K562 (cell line): ENCODE data around the gene PITPNM3. TPM values are rescaled to one million over a fixed set of nuclear protein-coding genes. Genes with fewer than 3 reads are reported as not detected.

Source experiments
- ATAC-seq: fragments of 200-7000 bp; cut with Tn5 transposase; 3 replicates; pipeline ENCODE4 v1.9.1; 2020; ENCODE audit warnings: moderate library complexity
- BruUV-seq: library from RNA; stranded (reverse); fragments of 400-500 nt; replicated peaks from 2 replicates; lab custom pipeline; 2021; lab: Mats Ljungman, UMichigan
- CTCF ChIA-PET: fragments of 300-600 bp; formaldehyde crosslinking; extraction: SDS; loops from one replicate; lab custom pipeline; 2021; ENCODE audit warnings: low intra/inter-chr PET ratio; lab: Yijun Ruan, JAX
- POLR2A ChIA-PET: fragments of 300-600, 350-650 bp; sonication (Branson Sonifier 250); formaldehyde crosslinking; extraction: SDS; loops from one replicate; lab custom pipeline; 2021; ENCODE audit warnings: antibody characterized with exemption, inconsistent platforms; lab: Yijun Ruan, JAX
- DNase-seq, 4 experiments: peaks; one replicate each; pipeline versions ENCODE4 v3.0.0 to v3.0.0-alpha.2; 2011 to 2018; ENCODE audit warnings: low spot score in 3 of 4, mixed read lengths in 3 of 4; ENCODE audit errors: extremely low read depth in 1 of 4
- FAIRE-seq: peaks from 2 replicates; lab custom pipeline; 2011; peaks lifted over from hg19 to GRCh38; lab: Jason Lieb, UNC
- H2AFZ ChIP-seq: 2 replicates; pipeline ENCODE4 v1.6.0; 2011; ENCODE audit warnings: low read depth, low read length, control low read depth, inconsistent platforms
- H3K27ac ChIP-seq: fragments of 200-600 bp; 3 replicates; pipeline ENCODE4 v1.8.0; 2011; ENCODE audit warnings: low read depth, mild to moderate bottlenecking, control low read depth, inconsistent platforms, low read length, moderate library complexity, mixed read lengths; ENCODE audit errors: extremely low read depth
- H3K27me3 ChIP-seq, 2 experiments: fragments of 300-600 bp in 1 of 2; 2 replicates in 1 of 2; 3 replicates in 1 of 2; pipeline versions ENCODE4 v1.6.0 to v1.8.0; 2011; ENCODE audit warnings: inconsistent platforms in 2 of 2, low read length in 2 of 2, mild to moderate bottlenecking in 1 of 2, mixed read lengths in 1 of 2, moderate library complexity in 1 of 2; ENCODE audit not compliant: control insufficient read depth in 2 of 2, insufficient read depth in 2 of 2
- H3K36me3 ChIP-seq: fragments of 300-600 bp; 3 replicates; pipeline ENCODE4 v1.8.0; 2011; ENCODE audit warnings: mild to moderate bottlenecking, low read length, inconsistent platforms; ENCODE audit not compliant: control insufficient read depth, insufficient read depth
- H3K4me1 ChIP-seq, 2 experiments: fragments of 200-600 bp in 1 of 2; replicated peaks in 1 of 2; 2 replicates in 1 of 2; 3 replicates in 1 of 2; pipeline versions ENCODE4 v1.5.1 to v1.8.0; 2011; ENCODE audit warnings: inconsistent platforms in 2 of 2, low read length in 2 of 2, mild to moderate bottlenecking in 1 of 2, mixed read lengths in 1 of 2, moderate library complexity in 1 of 2; ENCODE audit not compliant: control insufficient read depth in 2 of 2, insufficient read depth in 2 of 2
- H3K4me2 ChIP-seq: 2 replicates; pipeline ENCODE4 v1.6.1; 2011; ENCODE audit warnings: low read length, control low read depth, inconsistent platforms, mixed read lengths; ENCODE audit not compliant: insufficient read depth
- H3K4me3 ChIP-seq: fragments of 200-600 bp; sonication (generic), shearing (Covaris generic); 2 replicates; pipeline ENCODE4 v1.5.1; 2016; ENCODE audit warnings: control low read depth, inconsistent platforms
- H3K79me2 ChIP-seq: fragments of 200-600 bp; 3 replicates; pipeline ENCODE4 v1.8.0; 2011; ENCODE audit warnings: low read length, inconsistent platforms; ENCODE audit not compliant: control insufficient read depth, insufficient read depth
- H3K9ac ChIP-seq, 2 experiments: 2 replicates each; pipeline versions ENCODE4 v1.6.0 to v1.6.1; 2011; ENCODE audit warnings: low read depth in 2 of 2, low read length in 2 of 2, control low read depth in 1 of 2, inconsistent platforms in 1 of 2, mild to moderate bottlenecking in 1 of 2, mixed read lengths in 1 of 2; ENCODE audit not compliant: insufficient read depth in 1 of 2
- H3K9me1 ChIP-seq: one replicate; pipeline ENCODE4 v1.6.0; 2011; ENCODE audit warnings: inconsistent platforms, mild to moderate bottlenecking, low read length, moderate library complexity; ENCODE audit not compliant: control insufficient read depth, insufficient read depth
- H3K9me3 ChIP-seq: replicated peaks from 2 replicates; pipeline ENCODE4 v1.5.1; 2011; ENCODE audit warnings: low read depth, low read length, inconsistent platforms; ENCODE audit not compliant: control insufficient read depth, insufficient read depth
- H4K20me1 ChIP-seq: replicated peaks from 2 replicates; pipeline ENCODE4 v1.6.1; 2011; ENCODE audit warnings: low read length, inconsistent platforms, mixed read lengths; ENCODE audit not compliant: control insufficient read depth, insufficient read depth
- E2F5 ChIP-seq: sonication (generic); formaldehyde crosslinking; IDR thresholded peaks from 2 replicates; pipeline ENCODE4 v1.8.0; 2022; ENCODE audit warnings: mild to moderate bottlenecking, missing genetic modification reagents
- ETV5 ChIP-seq: sonication (generic); formaldehyde crosslinking; IDR thresholded peaks from 2 replicates; pipeline ENCODE4 v1.4.0; 2020; ENCODE audit warnings: low read depth, mild to moderate bottlenecking, missing genetic modification reagents
- GATAD2A ChIP-seq: fragments of 450-650 bp; IDR thresholded peaks from 2 replicates; pipeline ENCODE4 v1.6.1; 2017
- HDAC3 ChIP-seq: fragments of 450-650 bp; IDR thresholded peaks from 2 replicates; pipeline ENCODE4 v1.6.1; 2018; ENCODE audit warnings: borderline replicate concordance, mild to moderate bottlenecking, moderate library complexity; ENCODE audit not compliant: partially characterized antibody
- HES1 ChIP-seq: fragments of 450-650 bp; IDR thresholded peaks from 2 replicates; pipeline ENCODE4 v1.6.1; 2016; ENCODE audit warnings: low read depth, mild to moderate bottlenecking, moderate library complexity
- KLF10 ChIP-seq: fragments of 250-450 bp; sonication (Bioruptor Pico); IDR thresholded peaks from 2 replicates; pipeline ENCODE4 v1.6.1; 2021; ENCODE audit warnings: matching md5 sums
- PHF8 ChIP-seq: fragments of 200-600 bp; sonication (generic); IDR thresholded peaks from 2 replicates; pipeline ENCODE4 v1.6.1; 2012; ENCODE audit warnings: mixed run types, mild to moderate bottlenecking, inconsistent platforms, low read length, moderate library complexity, borderline replicate concordance
- PURB ChIP-seq: sonication (generic); formaldehyde crosslinking; IDR thresholded peaks from 2 replicates; pipeline ENCODE4 v1.9.0; 2021; ENCODE audit warnings: low read depth, mild to moderate bottlenecking, missing genetic modification reagents
- RAD51 ChIP-seq: fragments of 450-650 bp; IDR thresholded peaks from 2 replicates; pipeline ENCODE4 v1.7.1; 2016; ENCODE audit warnings: low read depth, mild to moderate bottlenecking, borderline replicate concordance
- RBFOX2 ChIP-seq: fragments of 200-400 bp; formaldehyde crosslinking; IDR thresholded peaks from 2 replicates; pipeline ENCODE4 v1.6.1; 2017; ENCODE audit warnings: low read depth, mild to moderate bottlenecking, low read length, moderate library complexity
- ZNF347 ChIP-seq: fragments of 450-650 bp; formaldehyde crosslinking; IDR thresholded peaks from 2 replicates; pipeline ENCODE4 v1.4.0; 2020; ENCODE audit warnings: low read depth, mild to moderate bottlenecking, moderate library complexity
- ZNF431 ChIP-seq: sonication (generic); formaldehyde crosslinking; IDR thresholded peaks from 2 replicates; pipeline ENCODE4 v1.8.0; 2022; ENCODE audit warnings: mild to moderate bottlenecking, missing genetic modification reagents
- ZNF589 ChIP-seq: fragments of 200-800 bp; sonication (Bioruptor generic); IDR thresholded peaks from 2 replicates; pipeline ENCODE4 v1.6.1; 2016; ENCODE audit warnings: low read depth, missing genetic modification characterization, missing compliant biosample characterization
- ZNF707 ChIP-seq: fragments of 250-450 bp; sonication (Bioruptor Pico); conservative IDR thresholded peaks from 2 replicates; pipeline ENCODE4 v1.8.0; 2022; ENCODE audit warnings: inconsistent platforms, mild to moderate bottlenecking, moderate library complexity
- WGBS: fragments of 100-300 bp; shearing (Covaris generic); methylation state at CpG from one replicate; pipeline ENCODE4 v1.1.6; 2016; ENCODE audit warnings: low coverage, mixed read lengths; ENCODE audit not compliant: insufficient coverage; ENCODE audit errors: missing lambda C conversion rate; 5-methylcytosine and 5-hydroxymethylcytosine counted together
- in situ Hi-C: fragments of 300-500 bp; cut with MboI; formaldehyde crosslinking; loops from 4 replicates; pipeline ENCODE4 v1.15.0; 2018; ENCODE audit warnings: inconsistent platforms, mixed read lengths
- intact Hi-C: fragments of 100-400 bp; cut with micrococcal nuclease; formaldehyde crosslinking; loops from 2 replicates; pipeline ENCODE4 v1.14.2; 2022
- polyA plus RNA-seq, 8 experiments: library from polyadenylated mRNA; depleted of rRNA in 4 of 8; stranded (reverse) in 5 of 8; unstranded in 3 of 8; fragments of >200 nt; fragmentation: Nextera tagmentation in 2 of 8; fragmentation: Illumina TruSeq in 1 of 8; extraction: Ambion mirVana in 2 of 8; extraction: Trizol in 1 of 8; gene quantifications; 2 replicates each; pipeline versions ENCODE4 v1.2.1 to v1.2.3, GENCODE V29; 2011 to 2014; ENCODE audit warnings: inconsistent platforms in 1 of 8, missing spikeins in 1 of 8
- total RNA-seq, 7 experiments: library from RNA; depleted of rRNA in 6 of 7; stranded (reverse); fragments of >200 nt in 6 of 7; fragmentation: Illumina TruSeq in 2 of 7; extraction: Trizol in 2 of 7; gene quantifications; 2 replicates each; pipeline versions ENCODE4 v1.2.1 to v1.2.3, GENCODE V29; 2011 to 2021; ENCODE audit warnings: low replicate concordance in 1 of 7

The PITPNM3 gene
- total and polyA plus RNA-seq, 9 of the 15 experiments (the other 6 are each of a cell fraction or from before 2014, with no cell fraction given) = 0.14 to 0.38 (median 0.22) TPM; not detected in 2

- no peak for TF ChIP-seq HDAC3
- TF ChIP-seq E2F5 = no peak
- no peak for TF ChIP-seq GATAD2A
- no peak for TF ChIP-seq KLF10 (CRISPR knock-in tag)
- no peak for TF ChIP-seq RBFOX2
- no peak for TF ChIP-seq ZNF707 (CRISPR knock-in tag)
- no peak for TF ChIP-seq RAD51
- no peak for TF ChIP-seq ETV5
- no peak for TF ChIP-seq HES1
- TF ChIP-seq ZNF589 (CRISPR knock-in tag) = no peak
- no peak for TF ChIP-seq ZNF431 (CRISPR knock-in tag)
- TF ChIP-seq PHF8 = no peak
- TF ChIP-seq PURB (CRISPR knock-in tag) = no peak
- no peak for TF ChIP-seq ZNF347 (CRISPR knock-in tag)
- Histone ChIP-seq H3K9me1 (no peaks in the 10 kb centered on the region), H3K36me3 (no peaks in the 10 kb centered on the region), H3K27ac (no peak overlapping the region), H3K4me3 (no peak overlapping the region), H4K20me1 (no peaks in the 10 kb centered on the region), H3K79me2 (no peaks in the 10 kb centered on the region), H3K9me3 (no peaks in the 10 kb centered on the region), H3K9ac (no peak overlapping the region), H2AFZ (no peak overlapping the region), H3K4me2 (no peak overlapping the region), H3K4me1 (no peaks in the 10 kb centered on the region), H3K27me3 (peaks cover 0 to 22% of the 10 kb centered on the region in 2 experiments; a peak in 1 of 5 replicates)
- DNase-seq (no peak), FAIRE-seq (no peak), ATAC-seq (no peak)
- CTCF ChIA-PET = no interaction called here
- no TSS peak for BruUV-seq
- POLR2A ChIA-PET = interaction anchor here (0.6 kb wide), 1 partner anchor 945 kb away, joined by 4 read pairs; no protein-coding TSS in a partner anchor
- intact Hi-C loops = no loop called here
- in situ Hi-C loops = no loop called here
- WGBS = 25% methylated on average over 4 of the region's 7 CpGs
Measured at GRCh38 chr17:6491071-6491700, 65.2 kb downstream of the PITPNM3 start.
